ENCODE measurements around the gene ABCG2. TPM values are rescaled to one million over a fixed set of nuclear protein-coding genes. Genes with fewer than 3 reads are reported as not detected.

Gene ABCG2
- total and polyA plus RNA-seq, 2 of the 8 experiments (the other 6 are each of a cell fraction or from before 2014, with no cell fraction given) = 2.4 to 4.6 TPM

DNA sequence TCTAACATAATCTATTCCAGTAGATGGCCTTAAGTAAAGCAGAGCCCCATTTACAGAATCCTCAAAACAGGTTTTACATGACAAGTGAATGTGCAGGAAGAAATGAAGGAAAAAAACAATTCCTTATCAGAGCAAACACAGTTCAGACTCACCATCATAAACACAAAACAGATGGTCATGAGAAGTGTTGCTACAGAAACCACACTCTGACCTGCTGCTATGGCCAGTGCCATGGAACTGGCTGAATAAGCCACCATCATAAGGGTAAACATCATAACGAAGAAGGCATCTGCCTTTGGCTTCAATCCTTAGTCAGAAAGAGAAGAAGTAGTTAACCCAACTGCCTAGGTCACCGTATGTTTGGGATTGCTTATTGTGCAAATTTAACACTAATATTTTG, 61.1 kb downstream of the ABCG2 start (continued):
- TF ChIP-seq, protein P1, sequence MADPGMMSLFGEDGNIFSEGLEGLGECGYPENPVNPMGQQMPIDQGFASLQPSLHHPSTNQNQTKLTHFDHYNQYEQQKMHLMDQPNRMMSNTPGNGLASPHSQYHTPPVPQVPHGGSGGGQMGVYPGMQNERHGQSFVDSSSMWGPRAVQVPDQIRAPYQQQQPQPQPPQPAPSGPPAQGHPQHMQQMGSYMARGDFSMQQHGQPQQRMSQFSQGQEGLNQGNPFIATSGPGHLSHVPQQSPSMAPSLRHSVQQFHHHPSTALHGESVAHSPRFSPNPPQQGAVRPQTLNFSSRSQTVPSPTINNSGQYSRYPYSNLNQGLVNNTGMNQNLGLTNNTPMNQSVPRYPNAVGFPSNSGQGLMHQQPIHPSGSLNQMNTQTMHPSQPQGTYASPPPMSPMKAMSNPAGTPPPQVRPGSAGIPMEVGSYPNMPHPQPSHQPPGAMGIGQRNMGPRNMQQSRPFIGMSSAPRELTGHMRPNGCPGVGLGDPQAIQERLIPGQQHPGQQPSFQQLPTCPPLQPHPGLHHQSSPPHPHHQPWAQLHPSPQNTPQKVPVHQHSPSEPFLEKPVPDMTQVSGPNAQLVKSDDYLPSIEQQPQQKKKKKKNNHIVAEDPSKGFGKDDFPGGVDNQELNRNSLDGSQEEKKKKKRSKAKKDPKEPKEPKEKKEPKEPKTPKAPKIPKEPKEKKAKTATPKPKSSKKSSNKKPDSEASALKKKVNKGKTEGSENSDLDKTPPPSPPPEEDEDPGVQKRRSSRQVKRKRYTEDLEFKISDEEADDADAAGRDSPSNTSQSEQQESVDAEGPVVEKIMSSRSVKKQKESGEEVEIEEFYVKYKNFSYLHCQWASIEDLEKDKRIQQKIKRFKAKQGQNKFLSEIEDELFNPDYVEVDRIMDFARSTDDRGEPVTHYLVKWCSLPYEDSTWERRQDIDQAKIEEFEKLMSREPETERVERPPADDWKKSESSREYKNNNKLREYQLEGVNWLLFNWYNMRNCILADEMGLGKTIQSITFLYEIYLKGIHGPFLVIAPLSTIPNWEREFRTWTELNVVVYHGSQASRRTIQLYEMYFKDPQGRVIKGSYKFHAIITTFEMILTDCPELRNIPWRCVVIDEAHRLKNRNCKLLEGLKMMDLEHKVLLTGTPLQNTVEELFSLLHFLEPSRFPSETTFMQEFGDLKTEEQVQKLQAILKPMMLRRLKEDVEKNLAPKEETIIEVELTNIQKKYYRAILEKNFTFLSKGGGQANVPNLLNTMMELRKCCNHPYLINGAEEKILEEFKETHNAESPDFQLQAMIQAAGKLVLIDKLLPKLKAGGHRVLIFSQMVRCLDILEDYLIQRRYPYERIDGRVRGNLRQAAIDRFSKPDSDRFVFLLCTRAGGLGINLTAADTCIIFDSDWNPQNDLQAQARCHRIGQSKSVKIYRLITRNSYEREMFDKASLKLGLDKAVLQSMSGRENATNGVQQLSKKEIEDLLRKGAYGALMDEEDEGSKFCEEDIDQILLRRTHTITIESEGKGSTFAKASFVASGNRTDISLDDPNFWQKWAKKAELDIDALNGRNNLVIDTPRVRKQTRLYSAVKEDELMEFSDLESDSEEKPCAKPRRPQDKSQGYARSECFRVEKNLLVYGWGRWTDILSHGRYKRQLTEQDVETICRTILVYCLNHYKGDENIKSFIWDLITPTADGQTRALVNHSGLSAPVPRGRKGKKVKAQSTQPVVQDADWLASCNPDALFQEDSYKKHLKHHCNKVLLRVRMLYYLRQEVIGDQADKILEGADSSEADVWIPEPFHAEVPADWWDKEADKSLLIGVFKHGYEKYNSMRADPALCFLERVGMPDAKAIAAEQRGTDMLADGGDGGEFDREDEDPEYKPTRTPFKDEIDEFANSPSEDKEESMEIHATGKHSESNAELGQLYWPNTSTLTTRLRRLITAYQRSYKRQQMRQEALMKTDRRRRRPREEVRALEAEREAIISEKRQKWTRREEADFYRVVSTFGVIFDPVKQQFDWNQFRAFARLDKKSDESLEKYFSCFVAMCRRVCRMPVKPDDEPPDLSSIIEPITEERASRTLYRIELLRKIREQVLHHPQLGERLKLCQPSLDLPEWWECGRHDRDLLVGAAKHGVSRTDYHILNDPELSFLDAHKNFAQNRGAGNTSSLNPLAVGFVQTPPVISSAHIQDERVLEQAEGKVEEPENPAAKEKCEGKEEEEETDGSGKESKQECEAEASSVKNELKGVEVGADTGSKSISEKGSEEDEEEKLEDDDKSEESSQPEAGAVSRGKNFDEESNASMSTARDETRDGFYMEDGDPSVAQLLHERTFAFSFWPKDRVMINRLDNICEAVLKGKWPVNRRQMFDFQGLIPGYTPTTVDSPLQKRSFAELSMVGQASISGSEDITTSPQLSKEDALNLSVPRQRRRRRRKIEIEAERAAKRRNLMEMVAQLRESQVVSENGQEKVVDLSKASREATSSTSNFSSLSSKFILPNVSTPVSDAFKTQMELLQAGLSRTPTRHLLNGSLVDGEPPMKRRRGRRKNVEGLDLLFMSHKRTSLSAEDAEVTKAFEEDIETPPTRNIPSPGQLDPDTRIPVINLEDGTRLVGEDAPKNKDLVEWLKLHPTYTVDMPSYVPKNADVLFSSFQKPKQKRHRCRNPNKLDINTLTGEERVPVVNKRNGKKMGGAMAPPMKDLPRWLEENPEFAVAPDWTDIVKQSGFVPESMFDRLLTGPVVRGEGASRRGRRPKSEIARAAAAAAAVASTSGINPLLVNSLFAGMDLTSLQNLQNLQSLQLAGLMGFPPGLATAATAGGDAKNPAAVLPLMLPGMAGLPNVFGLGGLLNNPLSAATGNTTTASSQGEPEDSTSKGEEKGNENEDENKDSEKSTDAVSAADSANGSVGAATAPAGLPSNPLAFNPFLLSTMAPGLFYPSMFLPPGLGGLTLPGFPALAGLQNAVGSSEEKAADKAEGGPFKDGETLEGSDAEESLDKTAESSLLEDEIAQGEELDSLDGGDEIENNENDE (IDR thresholded peaks at IDR 0.05; ENCODE audit: insufficient replicate concordance, low read length) = no peak
- TF ChIP-seq YY1 (IDR thresholded peaks at IDR 0.05; ENCODE audit: low read depth, low read length) = no peak
- TF ChIP-seq, protein P2, sequence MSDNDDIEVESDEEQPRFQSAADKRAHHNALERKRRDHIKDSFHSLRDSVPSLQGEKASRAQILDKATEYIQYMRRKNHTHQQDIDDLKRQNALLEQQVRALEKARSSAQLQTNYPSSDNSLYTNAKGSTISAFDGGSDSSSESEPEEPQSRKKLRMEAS (IDR thresholded peaks at IDR 0.05) = no peak
- no peak for TF ChIP-seq SUZ12 (IDR thresholded peaks at IDR 0.05; ENCODE audit: low read length)
- no peak for TF ChIP-seq SIN3A (conservative IDR thresholded peaks at IDR 0.05 in 1 of 2, IDR thresholded peaks at IDR 0.05 in 1 of 2; ENCODE audit: low read depth in 1 of 2, low read length in 2 of 2)
- no peak for TF ChIP-seq CBX5 (IDR thresholded peaks at IDR 0.05; ENCODE audit: low read depth, low read length)
- no peak for TF ChIP-seq SIRT6 (IDR thresholded peaks at IDR 0.05; ENCODE audit: low read length)
- no peak for TF ChIP-seq RNF2 (IDR thresholded peaks at IDR 0.05; ENCODE audit: borderline replicate concordance, low read depth, low read length, missing control alignments, poor library complexity, severe bottlenecking)
- no peak for TF ChIP-seq EZH2 (IDR thresholded peaks at IDR 0.05; ENCODE audit: low read depth, low read length, severe bottlenecking)
- no peak for TF ChIP-seq HDAC2 (IDR thresholded peaks at IDR 0.05; ENCODE audit: borderline replicate concordance in 1 of 2, low read depth in 2 of 2, low read length in 2 of 2)
